ENCODE measurements around the gene ZNHIT3. TPM values are rescaled to one million over a fixed set of nuclear protein-coding genes. Genes with fewer than 3 reads are reported as not detected.
A peak's percentile ranks its signal among the peaks of the same experiment; 100 is the strongest.

Gene ZNHIT3
- polyA plus RNA-seq, 2 of the 4 experiments (the other 2 are of a cell fraction), result 117 to 166 TPM

DNA sequence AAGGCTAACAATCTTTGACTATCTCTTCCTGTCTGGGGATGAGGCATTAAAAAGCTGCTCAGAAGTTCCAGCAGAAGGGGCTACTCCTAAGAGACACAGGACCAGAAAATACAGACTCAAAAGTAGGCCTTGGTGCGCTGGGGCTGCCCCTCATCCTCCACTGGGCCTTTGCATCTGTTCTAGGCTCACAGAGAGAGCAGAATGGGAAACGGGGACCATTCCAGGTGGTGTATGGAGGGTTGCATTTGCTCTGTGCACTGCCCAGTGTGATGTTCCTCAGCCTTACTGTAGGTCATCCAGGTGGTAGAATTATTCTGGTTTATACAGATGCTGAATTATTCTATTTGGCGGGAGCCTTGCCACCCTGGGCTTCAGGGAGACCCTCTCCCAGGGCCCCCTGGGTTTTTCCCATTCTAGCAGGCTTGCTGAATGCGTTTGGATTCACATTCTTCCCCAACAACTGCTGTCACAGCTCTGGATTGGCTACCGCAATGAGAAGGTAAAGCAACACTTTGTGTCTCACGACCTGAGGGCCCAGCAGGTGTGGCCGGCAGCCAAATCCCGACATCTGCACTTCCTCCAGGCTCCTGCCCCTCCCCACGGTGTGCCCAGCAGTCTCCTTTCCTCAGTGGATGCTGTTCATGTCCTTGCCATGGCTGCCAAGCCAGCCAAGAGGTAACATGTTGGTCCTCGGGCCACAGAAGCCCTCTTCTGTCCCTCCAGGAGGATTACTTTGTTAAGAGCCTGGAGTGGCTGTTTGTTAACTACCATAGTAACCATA, 25.0 kb upstream of the ZNHIT3 start (continued):
- TF ChIP-seq RNF2 (IDR thresholded peaks at IDR 0.05; ENCODE audit: borderline replicate concordance, low read depth), result no peak
- no peak for TF ChIP-seq RFX5 (IDR thresholded peaks at IDR 0.05)
- TF ChIP-seq ZSCAN20 (CRISPR knock-in tag; IDR thresholded peaks at IDR 0.05), result no peak

DNA sequence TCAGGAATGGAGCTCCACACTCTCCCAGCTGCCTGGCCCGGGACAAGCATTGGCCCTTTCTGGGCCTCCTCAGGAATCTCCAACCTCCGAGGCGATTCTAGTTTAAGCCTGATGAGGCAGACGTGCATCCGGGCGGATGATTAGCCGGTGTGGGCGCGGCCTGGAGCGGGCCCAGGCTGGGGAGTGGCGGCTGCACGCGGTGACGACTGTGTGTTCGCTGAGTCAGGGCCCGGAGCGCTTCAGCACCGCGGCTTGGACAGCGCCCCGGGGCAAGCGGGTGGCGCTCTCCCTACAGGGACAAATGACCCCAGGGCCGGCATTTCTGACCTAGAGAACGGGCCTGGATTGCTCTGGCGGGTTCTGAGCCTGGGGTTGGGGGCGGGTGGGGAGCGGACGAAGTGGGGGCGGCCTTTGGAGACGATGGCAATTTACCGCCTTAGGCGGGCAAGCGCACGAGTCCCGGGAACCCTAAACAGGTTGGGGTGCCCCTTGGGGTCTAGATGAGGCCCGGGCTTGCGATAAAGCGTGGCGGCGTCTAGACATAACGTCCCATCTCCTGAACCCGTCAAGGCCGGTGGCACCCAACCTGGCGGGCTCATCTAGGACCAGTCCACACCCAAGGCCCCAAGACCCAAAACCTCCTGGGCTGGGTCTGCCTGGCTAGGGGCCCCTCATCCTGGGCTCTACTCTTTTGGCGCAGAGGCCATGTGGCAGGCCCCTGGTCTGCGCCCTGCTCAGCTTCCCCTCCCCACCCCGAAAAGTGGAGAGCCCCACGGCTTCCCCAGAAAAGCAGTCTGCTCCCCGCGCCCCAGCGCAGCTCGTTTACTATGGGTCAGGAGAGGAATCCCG, 22.3 kb upstream of the ZNHIT3 start:
- 32% methylated on average over 40 of the region's 54 CpGs for WGBS (ENCODE audit: missing lambda C conversion rate)
- Histone ChIP-seq H3K9me3 (no peaks in the 10 kb centered on the region), H3K4me1 (no peaks in the 10 kb centered on the region), H3K27ac (no peak overlapping the region), H3K4me3 (no peak overlapping the region), H3K4me2 (no peak overlapping the region)
- POLR2A ChIA-PET, result no interaction called here
- ATAC-seq (peak; percentile 82 to 91), FAIRE-seq (no peak), DNase-seq (ENCODE audit: low read depth in 1 of 2, low spot score in 1 of 2) (peak; percentile 74 to 76)
- CTCF ChIA-PET, result interaction anchor here (0.6 to 7.5 kb wide), 3 partner anchors 11 to 581 kb away, joined by 3 to 54 read pairs (median 3); no protein-coding TSS in a partner anchor
- TF ChIP-seq ZC3H11A (IDR thresholded peaks at IDR 0.05) (no peak), ESRRA (IDR thresholded peaks at IDR 0.05; ENCODE audit: borderline replicate concordance, low read length) (no peak), EHF (CRISPR knock-in tag; IDR thresholded peaks at IDR 0.05) (no peak), FOXS1 (CRISPR knock-in tag; IDR thresholded peaks at IDR 0.05) (no peak; the same call in 1 of the 2 replicates), CBX8 (IDR thresholded peaks at IDR 0.05) (no peak), CBX2 (IDR thresholded peaks at IDR 0.05; ENCODE audit: borderline replicate concordance, low read depth) (no peak), HOXA7 (CRISPR knock-in tag; IDR thresholded peaks at IDR 0.05) (no peak), PHF8 (IDR thresholded peaks at IDR 0.05; ENCODE audit: borderline replicate concordance, low read depth) (no peak), SMC3 (IDR thresholded peaks at IDR 0.05) (no peak), HOXB13 (CRISPR knock-in tag; IDR thresholded peaks at IDR 0.05; ENCODE audit: low read depth) (no peak), ZFP36 (IDR thresholded peaks at IDR 0.05; ENCODE audit: borderline replicate concordance, partially characterized antibody) (no peak), CHD4 (IDR thresholded peaks at IDR 0.05; ENCODE audit: borderline replicate concordance) (no peak), HOXB5 (CRISPR knock-in tag; IDR thresholded peaks at IDR 0.05) (peak; percentile 50; the same call in 1 of the 2 replicates), MYC (IDR thresholded peaks at IDR 0.05; ENCODE audit: borderline replicate concordance, low read length) (no peak), KDM5A (IDR thresholded peaks at IDR 0.05) (no peak), MAZ (IDR thresholded peaks at IDR 0.05; ENCODE audit: borderline replicate concordance, low read depth, low read length) (no peak), FOSL2 (IDR thresholded peaks at IDR 0.05) (no peak), FOSL2 (CRISPR knock-in tag; IDR thresholded peaks at IDR 0.05) (peak; percentile 31; the same call in 1 of the 2 replicates), EHMT2 (IDR thresholded peaks at IDR 0.05; ENCODE audit: low read depth) (no peak), GATA3 (IDR thresholded peaks at IDR 0.05; ENCODE audit: borderline replicate concordance) (no peak), MAFK (IDR thresholded peaks at IDR 0.05; ENCODE audit: partially characterized antibody) (peak; percentile 73)
- TF ChIP-seq, protein P1, sequence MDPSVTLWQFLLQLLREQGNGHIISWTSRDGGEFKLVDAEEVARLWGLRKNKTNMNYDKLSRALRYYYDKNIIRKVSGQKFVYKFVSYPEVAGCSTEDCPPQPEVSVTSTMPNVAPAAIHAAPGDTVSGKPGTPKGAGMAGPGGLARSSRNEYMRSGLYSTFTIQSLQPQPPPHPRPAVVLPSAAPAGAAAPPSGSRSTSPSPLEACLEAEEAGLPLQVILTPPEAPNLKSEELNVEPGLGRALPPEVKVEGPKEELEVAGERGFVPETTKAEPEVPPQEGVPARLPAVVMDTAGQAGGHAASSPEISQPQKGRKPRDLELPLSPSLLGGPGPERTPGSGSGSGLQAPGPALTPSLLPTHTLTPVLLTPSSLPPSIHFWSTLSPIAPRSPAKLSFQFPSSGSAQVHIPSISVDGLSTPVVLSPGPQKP (IDR thresholded peaks at IDR 0.05; ENCODE audit: low read depth, low read length), result no peak
- TF ChIP-seq, protein P2, sequence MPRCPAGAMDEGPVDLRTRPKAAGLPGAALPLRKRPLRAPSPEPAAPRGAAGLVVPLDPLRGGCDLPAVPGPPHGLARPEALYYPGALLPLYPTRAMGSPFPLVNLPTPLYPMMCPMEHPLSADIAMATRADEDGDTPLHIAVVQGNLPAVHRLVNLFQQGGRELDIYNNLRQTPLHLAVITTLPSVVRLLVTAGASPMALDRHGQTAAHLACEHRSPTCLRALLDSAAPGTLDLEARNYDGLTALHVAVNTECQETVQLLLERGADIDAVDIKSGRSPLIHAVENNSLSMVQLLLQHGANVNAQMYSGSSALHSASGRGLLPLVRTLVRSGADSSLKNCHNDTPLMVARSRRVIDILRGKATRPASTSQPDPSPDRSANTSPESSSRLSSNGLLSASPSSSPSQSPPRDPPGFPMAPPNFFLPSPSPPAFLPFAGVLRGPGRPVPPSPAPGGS (IDR thresholded peaks at IDR 0.05), result no peak
- TF ChIP-seq, protein P3, sequence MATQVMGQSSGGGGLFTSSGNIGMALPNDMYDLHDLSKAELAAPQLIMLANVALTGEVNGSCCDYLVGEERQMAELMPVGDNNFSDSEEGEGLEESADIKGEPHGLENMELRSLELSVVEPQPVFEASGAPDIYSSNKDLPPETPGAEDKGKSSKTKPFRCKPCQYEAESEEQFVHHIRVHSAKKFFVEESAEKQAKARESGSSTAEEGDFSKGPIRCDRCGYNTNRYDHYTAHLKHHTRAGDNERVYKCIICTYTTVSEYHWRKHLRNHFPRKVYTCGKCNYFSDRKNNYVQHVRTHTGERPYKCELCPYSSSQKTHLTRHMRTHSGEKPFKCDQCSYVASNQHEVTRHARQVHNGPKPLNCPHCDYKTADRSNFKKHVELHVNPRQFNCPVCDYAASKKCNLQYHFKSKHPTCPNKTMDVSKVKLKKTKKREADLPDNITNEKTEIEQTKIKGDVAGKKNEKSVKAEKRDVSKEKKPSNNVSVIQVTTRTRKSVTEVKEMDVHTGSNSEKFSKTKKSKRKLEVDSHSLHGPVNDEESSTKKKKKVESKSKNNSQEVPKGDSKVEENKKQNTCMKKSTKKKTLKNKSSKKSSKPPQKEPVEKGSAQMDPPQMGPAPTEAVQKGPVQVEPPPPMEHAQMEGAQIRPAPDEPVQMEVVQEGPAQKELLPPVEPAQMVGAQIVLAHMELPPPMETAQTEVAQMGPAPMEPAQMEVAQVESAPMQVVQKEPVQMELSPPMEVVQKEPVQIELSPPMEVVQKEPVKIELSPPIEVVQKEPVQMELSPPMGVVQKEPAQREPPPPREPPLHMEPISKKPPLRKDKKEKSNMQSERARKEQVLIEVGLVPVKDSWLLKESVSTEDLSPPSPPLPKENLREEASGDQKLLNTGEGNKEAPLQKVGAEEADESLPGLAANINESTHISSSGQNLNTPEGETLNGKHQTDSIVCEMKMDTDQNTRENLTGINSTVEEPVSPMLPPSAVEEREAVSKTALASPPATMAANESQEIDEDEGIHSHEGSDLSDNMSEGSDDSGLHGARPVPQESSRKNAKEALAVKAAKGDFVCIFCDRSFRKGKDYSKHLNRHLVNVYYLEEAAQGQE (IDR thresholded peaks at IDR 0.05), result peak; percentile 94
- TF ChIP-seq, protein P4, sequence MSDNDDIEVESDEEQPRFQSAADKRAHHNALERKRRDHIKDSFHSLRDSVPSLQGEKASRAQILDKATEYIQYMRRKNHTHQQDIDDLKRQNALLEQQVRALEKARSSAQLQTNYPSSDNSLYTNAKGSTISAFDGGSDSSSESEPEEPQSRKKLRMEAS (IDR thresholded peaks at IDR 0.05), result 0 out of 2 replicates have a peak, but pooled peaks have one; percentile 28
- TF ChIP-seq, protein P5, sequence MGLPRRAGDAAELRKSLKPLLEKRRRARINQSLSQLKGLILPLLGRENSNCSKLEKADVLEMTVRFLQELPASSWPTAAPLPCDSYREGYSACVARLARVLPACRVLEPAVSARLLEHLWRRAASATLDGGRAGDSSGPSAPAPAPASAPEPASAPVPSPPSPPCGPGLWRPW (IDR thresholded peaks at IDR 0.05), result no peak
